Liver (tissue), 9 donors: ENCODE results near the gene GPRC5A. TPM values are rescaled to one million over a fixed set of nuclear protein-coding genes. Genes with fewer than 3 reads are reported as not detected.

Experiments used
- DNase-seq: peaks from one replicate; pipeline ENCODE4 v3.0.0-alpha.2; 2017; ENCODE audit warnings: low spot score
- H3K27ac ChIP-seq, 2 donors: one replicate each; pipeline ENCODE4 v1.7.0; 2013; ENCODE audit warnings: inconsistent platforms in 2 of 2, low read length in 2 of 2, control low read depth in 1 of 2, low read depth in 1 of 2, mild to moderate bottlenecking in 1 of 2
- H3K27me3 ChIP-seq, 4 donors: one replicate each; pipeline versions ENCODE4 v1.6.1 to v1.7.0; 2013; ENCODE audit warnings: low read length in 3 of 4, inconsistent platforms in 1 of 4, mild to moderate bottlenecking in 1 of 4, moderate library complexity in 1 of 4; ENCODE audit not compliant: control insufficient read depth in 4 of 4, insufficient read depth in 4 of 4
- H3K36me3 ChIP-seq, 4 donors: one replicate each; pipeline versions ENCODE4 v1.6.1 to v1.7.0; 2013; ENCODE audit warnings: low read length in 3 of 4, mild to moderate bottlenecking in 3 of 4, low read depth in 1 of 4, moderate library complexity in 1 of 4; ENCODE audit not compliant: control insufficient read depth in 4 of 4, insufficient read depth in 3 of 4
- H3K4me1 ChIP-seq, 4 donors: one replicate each; pipeline versions ENCODE4 v1.6.1 to v1.7.0; 2013; ENCODE audit warnings: low read length in 3 of 4, mild to moderate bottlenecking in 3 of 4, moderate library complexity in 1 of 4; ENCODE audit not compliant: control insufficient read depth in 4 of 4, insufficient read depth in 4 of 4
- H3K4me3 ChIP-seq, 3 donors: one replicate each; pipeline versions ENCODE4 v1.6.1 to v1.7.0; 2013; ENCODE audit warnings: low read length in 3 of 3, control low read depth in 1 of 3, low read depth in 1 of 3, mild to moderate bottlenecking in 1 of 3
- H3K9ac ChIP-seq, 2 donors: one replicate each; pipeline ENCODE4 v1.7.0; 2013; ENCODE audit warnings: low read length in 2 of 2, mild to moderate bottlenecking in 2 of 2, moderate library complexity in 2 of 2, control low read depth in 1 of 2, low read depth in 1 of 2
- H3K9me3 ChIP-seq, 4 donors: one replicate each; pipeline versions ENCODE4 v1.6.1 to v1.7.0; 2013; ENCODE audit warnings: low read length in 3 of 4; ENCODE audit not compliant: control insufficient read depth in 4 of 4
- EGR1 ChIP-seq, 2 donors: IDR thresholded peaks; 2 replicates each; pipeline ENCODE4 v1.6.1; 2016 to 2018; ENCODE audit warnings: antibody characterized with exemption in 2 of 2, low read depth in 2 of 2
- FOXA1 ChIP-seq: IDR thresholded peaks from 2 replicates; pipeline ENCODE4 v1.6.1; 2016; ENCODE audit warnings: antibody characterized with exemption
- FOXA2 ChIP-seq: IDR thresholded peaks from 2 replicates; pipeline ENCODE4 v1.6.1; 2016; ENCODE audit warnings: antibody characterized with exemption
- GABPA ChIP-seq, 2 donors: IDR thresholded peaks in 1 of 2; conservative IDR thresholded peaks in 1 of 2; 2 replicates each; pipeline ENCODE4 v1.6.1; 2016; ENCODE audit warnings: antibody characterized with exemption in 2 of 2, mild to moderate bottlenecking in 1 of 2, moderate library complexity in 1 of 2
- HNF4A ChIP-seq, 2 donors: conservative IDR thresholded peaks; 2 replicates each; pipeline ENCODE4 v1.6.1; 2016; ENCODE audit warnings: antibody characterized with exemption in 2 of 2, mild to moderate bottlenecking in 2 of 2
- JUND ChIP-seq, 2 donors: IDR thresholded peaks; 2 replicates each; pipeline ENCODE4 v1.6.1; 2016; ENCODE audit warnings: antibody characterized with exemption in 2 of 2
- NR2F2 ChIP-seq: IDR thresholded peaks from 2 replicates; pipeline ENCODE4 v1.6.1; 2016; ENCODE audit warnings: antibody characterized with exemption
- RAD21 ChIP-seq, 2 donors: IDR thresholded peaks; 2 replicates each; pipeline ENCODE4 v1.6.1; 2016; ENCODE audit warnings: antibody characterized with exemption in 2 of 2, mild to moderate bottlenecking in 2 of 2
- REST ChIP-seq: IDR thresholded peaks from 2 replicates; pipeline ENCODE4 v1.6.1; 2016; ENCODE audit warnings: antibody characterized with exemption, mild to moderate bottlenecking
- RXRA ChIP-seq, 2 donors: IDR thresholded peaks; 2 replicates each; pipeline ENCODE4 v1.6.1; 2017 to 2018; ENCODE audit warnings: antibody characterized with exemption in 2 of 2, mild to moderate bottlenecking in 1 of 2
- TAF1 ChIP-seq: conservative IDR thresholded peaks from 2 replicates; pipeline ENCODE4 v1.6.1; 2016; ENCODE audit warnings: antibody characterized with exemption, mild to moderate bottlenecking
- YY1 ChIP-seq: IDR thresholded peaks from 2 replicates; pipeline ENCODE4 v1.6.1; 2016; ENCODE audit warnings: antibody characterized with exemption, mild to moderate bottlenecking
- WGBS: extraction: QIAGEN DNeasy Blood & Tissue Kit; methylation state at CpG from one replicate; pipeline ENCODE4 v1.1.7; 2013; 5-methylcytosine and 5-hydroxymethylcytosine counted together
- polyA plus RNA-seq, 2 donors: library from polyadenylated mRNA; stranded (reverse) in 1 of 2; unstranded in 1 of 2; fragments of 200-250 nt in 1 of 2; fragments of >200 nt in 1 of 2; fragmentation: Nextera tagmentation in 1 of 2; extraction: Ambion mirVana in 1 of 2; gene quantifications; one replicate each; pipeline versions ENCODE4 v1.2.1 to v1.2.3, GENCODE V29; 2013 to 2015
- total RNA-seq, 2 donors: library from RNA; depleted of rRNA; stranded (reverse); fragments of >200 nt; gene quantifications; one replicate each; pipeline ENCODE4 v1.2.3, GENCODE V29; 2014
- TF ChIP-seq, protein P1 (sequence below): fragments of 150-350 bp; IDR thresholded peaks from 2 replicates; pipeline ENCODE4 v1.5.1; 2017; ENCODE audit warnings: improper control_type of control experiment, low read depth, low read length; ENCODE audit not compliant: missing input control
- TF ChIP-seq, protein P2 (sequence below): IDR thresholded peaks from 2 replicates; pipeline ENCODE4 v1.6.1; 2016; ENCODE audit warnings: antibody characterized with exemption
- TF ChIP-seq, protein P3 (sequence below): IDR thresholded peaks from 2 replicates; pipeline ENCODE4 v1.6.1; 2016; ENCODE audit warnings: antibody characterized with exemption
- donor health status: healthy.
- donor health status: healthy.
- donor health status: healthy.
- donor health status: healthy.
- donor health status: healthy.

The GPRC5A gene
- total and polyA plus RNA-seq, 4 donors = 0.09 to 0.17 (median 0.16) TPM; not detected in 1

DNA sequence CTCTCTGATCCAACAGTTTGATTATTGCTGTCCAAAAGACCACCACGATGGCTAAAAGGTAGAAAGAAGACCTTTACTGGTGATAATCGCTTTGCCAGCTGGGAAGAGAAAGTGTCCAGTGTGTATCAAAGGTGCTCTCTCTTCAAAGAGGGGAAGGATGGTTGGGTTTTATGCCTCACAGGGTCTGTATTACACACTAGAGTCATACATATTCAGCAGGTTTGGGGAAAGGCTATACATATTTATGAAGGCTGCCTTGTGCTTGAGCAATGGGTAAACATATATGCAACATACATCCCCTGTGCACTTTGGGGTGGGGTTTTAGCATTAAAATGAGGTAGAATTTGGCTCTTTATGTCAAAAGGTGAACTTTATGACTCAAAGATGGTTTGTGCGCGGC lies 42.4 kb downstream of the GPRC5A start (continued):
- no peak for TF ChIP-seq YY1

DNA sequence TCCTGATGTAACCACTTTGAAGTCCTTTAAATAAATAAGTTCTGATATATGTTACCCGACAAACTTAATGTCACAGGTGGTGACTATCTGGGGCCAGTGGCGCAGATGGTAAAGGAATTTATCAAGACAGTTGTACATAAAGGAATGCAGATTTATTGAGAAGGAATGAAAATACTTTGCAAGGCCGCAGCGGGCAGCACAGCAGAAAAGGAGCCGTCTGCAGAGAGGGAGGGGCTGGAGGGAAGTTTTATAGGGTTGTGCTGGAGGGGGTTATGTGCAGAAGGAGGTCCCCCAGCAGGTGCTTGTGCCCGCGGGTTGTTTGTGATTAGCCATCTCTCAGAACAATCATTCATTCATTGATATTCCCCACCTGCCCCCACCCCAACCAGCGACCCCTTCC lies 43.2 kb downstream of the GPRC5A start:
- TF ChIP-seq YY1 (no peak), NR2F2 (no peak), RAD21 (IDR thresholded peaks at IDR 0.05) (no peak), FOXA1 (no peak), HNF4A (conservative IDR thresholded peaks at IDR 0.05) (no peak), REST (no peak), EGR1 (IDR thresholded peaks at IDR 0.05; ENCODE audit: low read depth in 2 of 2) (no peak)
- H3K9ac ChIP-seq = no peak overlapping the region
- H3K27me3 ChIP-seq = no peaks in the 10 kb centered on the region
- 83% methylated on average over 8 of the region's 8 CpGs for WGBS
- H3K36me3 ChIP-seq = no peaks in the 10 kb centered on the region
- H3K4me1 ChIP-seq = no peaks in the 10 kb centered on the region
- no peak overlapping the region for H3K4me3 ChIP-seq
- DNase-seq = no peak
- no peaks in the 10 kb centered on the region for H3K9me3 ChIP-seq
- H3K27ac ChIP-seq = no peak overlapping the region

DNA sequence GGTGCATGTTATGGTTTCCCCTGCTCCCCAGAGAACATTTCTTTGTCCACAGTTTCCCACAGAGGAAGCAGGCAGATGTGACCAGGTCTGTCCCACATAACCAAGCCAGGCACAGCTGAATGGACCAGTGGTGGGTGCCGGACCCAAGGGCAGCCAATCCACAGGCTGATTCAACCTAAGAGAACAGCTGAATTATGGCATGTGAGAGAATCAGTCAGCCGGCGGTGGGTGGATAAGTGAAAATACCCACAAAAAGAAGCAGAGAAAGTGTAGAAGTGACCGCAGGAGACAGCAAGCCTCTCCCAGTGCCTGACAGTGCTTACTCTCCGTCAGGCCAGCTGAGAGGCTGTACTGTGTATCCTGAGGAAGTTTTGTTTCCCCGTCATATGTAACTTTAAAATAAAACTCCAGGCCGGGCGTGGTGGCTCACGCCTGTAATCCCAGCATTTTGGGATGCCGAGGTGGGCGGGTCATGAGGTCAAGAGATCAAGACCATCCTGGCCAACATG lies 45.7 kb downstream of the GPRC5A start:
- Histone ChIP-seq H3K27me3 (no peaks in the 10 kb centered on the region), H3K9ac (no peak overlapping the region), H3K36me3 (no peaks in the 10 kb centered on the region), H3K4me3 (no peak overlapping the region), H3K27ac (no peak overlapping the region), H3K9me3 (no peaks in the 10 kb centered on the region), H3K4me1 (no peaks in the 10 kb centered on the region)
- TF ChIP-seq YY1 = no peak
- TF ChIP-seq JUND (IDR thresholded peaks at IDR 0.05) = no peak
- no peak for TF ChIP-seq RXRA (IDR thresholded peaks at IDR 0.05)
- no peak for TF ChIP-seq EGR1 (IDR thresholded peaks at IDR 0.05; ENCODE audit: low read depth in 2 of 2)
- no peak for TF ChIP-seq RAD21 (IDR thresholded peaks at IDR 0.05)
- no peak for TF ChIP-seq REST
- TF ChIP-seq, protein P1, sequence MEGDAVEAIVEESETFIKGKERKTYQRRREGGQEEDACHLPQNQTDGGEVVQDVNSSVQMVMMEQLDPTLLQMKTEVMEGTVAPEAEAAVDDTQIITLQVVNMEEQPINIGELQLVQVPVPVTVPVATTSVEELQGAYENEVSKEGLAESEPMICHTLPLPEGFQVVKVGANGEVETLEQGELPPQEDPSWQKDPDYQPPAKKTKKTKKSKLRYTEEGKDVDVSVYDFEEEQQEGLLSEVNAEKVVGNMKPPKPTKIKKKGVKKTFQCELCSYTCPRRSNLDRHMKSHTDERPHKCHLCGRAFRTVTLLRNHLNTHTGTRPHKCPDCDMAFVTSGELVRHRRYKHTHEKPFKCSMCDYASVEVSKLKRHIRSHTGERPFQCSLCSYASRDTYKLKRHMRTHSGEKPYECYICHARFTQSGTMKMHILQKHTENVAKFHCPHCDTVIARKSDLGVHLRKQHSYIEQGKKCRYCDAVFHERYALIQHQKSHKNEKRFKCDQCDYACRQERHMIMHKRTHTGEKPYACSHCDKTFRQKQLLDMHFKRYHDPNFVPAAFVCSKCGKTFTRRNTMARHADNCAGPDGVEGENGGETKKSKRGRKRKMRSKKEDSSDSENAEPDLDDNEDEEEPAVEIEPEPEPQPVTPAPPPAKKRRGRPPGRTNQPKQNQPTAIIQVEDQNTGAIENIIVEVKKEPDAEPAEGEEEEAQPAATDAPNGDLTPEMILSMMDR = no peak
- no peak for TF ChIP-seq FOXA2
- TF ChIP-seq GABPA (IDR thresholded peaks at IDR 0.05 in 1 of 2, conservative IDR thresholded peaks at IDR 0.05 in 1 of 2) = no peak
- TF ChIP-seq TAF1 = no peak
- TF ChIP-seq FOXA1 = no peak
- TF ChIP-seq, protein P2, sequence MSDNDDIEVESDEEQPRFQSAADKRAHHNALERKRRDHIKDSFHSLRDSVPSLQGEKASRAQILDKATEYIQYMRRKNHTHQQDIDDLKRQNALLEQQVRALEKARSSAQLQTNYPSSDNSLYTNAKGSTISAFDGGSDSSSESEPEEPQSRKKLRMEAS = no peak
- TF ChIP-seq NR2F2 = no peak
- TF ChIP-seq, protein P3, sequence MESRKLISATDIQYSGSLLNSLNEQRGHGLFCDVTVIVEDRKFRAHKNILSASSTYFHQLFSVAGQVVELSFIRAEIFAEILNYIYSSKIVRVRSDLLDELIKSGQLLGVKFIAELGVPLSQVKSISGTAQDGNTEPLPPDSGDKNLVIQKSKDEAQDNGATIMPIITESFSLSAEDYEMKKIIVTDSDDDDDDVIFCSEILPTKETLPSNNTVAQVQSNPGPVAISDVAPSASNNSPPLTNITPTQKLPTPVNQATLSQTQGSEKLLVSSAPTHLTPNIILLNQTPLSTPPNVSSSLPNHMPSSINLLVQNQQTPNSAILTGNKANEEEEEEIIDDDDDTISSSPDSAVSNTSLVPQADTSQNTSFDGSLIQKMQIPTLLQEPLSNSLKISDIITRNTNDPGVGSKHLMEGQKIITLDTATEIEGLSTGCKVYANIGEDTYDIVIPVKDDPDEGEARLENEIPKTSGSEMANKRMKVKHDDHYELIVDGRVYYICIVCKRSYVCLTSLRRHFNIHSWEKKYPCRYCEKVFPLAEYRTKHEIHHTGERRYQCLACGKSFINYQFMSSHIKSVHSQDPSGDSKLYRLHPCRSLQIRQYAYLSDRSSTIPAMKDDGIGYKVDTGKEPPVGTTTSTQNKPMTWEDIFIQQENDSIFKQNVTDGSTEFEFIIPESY = no peak
- no peak for DNase-seq
- 98% methylated on average over 11 of the region's 11 CpGs for WGBS
